ENCODE results near the gene IFT27. TPM values are rescaled to one million over a fixed set of nuclear protein-coding genes. Genes with fewer than 3 reads are reported as not detected.

IFT27 gene
- total RNA-seq, 1 donor from 2014 or later = 32.7 TPM

DNA sequence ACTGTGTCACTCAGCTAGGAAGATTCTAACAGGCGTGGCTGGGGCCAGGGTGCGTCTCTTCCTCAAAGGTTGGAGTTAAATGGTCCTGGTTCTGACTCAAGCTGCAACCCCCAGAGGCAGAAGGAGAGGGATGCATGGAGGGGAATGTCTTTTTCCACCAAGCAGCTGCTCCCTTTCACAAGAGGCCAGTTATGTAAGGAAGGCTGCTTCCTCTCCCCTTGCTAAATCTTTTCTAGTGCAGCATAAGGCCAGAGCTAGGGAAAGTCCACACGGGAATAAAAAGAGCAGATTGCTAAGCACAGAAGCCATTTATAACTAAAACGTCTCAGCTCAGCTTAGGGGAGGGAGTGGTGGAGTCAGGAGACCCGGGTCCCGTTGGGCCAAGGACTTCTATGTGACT lies 30.9 kb upstream of the IFT27 start:
- Mint-ChIP-seq H3K4me3 (no peak overlapping the region), H3K4me1 (no peaks in the 10 kb centered on the region), H3K27ac (no peak overlapping the region), H3K27me3 (peaks cover 16% of the 10 kb centered on the region), H3K36me3 (ENCODE audit: low read depth) (no peaks in the 10 kb centered on the region), H3K9me3 (no peaks in the 10 kb centered on the region)
- TF ChIP-seq, protein P1, sequence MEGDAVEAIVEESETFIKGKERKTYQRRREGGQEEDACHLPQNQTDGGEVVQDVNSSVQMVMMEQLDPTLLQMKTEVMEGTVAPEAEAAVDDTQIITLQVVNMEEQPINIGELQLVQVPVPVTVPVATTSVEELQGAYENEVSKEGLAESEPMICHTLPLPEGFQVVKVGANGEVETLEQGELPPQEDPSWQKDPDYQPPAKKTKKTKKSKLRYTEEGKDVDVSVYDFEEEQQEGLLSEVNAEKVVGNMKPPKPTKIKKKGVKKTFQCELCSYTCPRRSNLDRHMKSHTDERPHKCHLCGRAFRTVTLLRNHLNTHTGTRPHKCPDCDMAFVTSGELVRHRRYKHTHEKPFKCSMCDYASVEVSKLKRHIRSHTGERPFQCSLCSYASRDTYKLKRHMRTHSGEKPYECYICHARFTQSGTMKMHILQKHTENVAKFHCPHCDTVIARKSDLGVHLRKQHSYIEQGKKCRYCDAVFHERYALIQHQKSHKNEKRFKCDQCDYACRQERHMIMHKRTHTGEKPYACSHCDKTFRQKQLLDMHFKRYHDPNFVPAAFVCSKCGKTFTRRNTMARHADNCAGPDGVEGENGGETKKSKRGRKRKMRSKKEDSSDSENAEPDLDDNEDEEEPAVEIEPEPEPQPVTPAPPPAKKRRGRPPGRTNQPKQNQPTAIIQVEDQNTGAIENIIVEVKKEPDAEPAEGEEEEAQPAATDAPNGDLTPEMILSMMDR (IDR thresholded peaks at IDR 0.05) = no peak
- intact Hi-C loops (cut with micrococcal nuclease) = no loop called here
- DNase-seq (no peak), ATAC-seq (ENCODE audit: low read depth) (no peak)
- CTCF ChIA-PET = interaction anchor here (1.1 kb wide), 1 partner anchor 49 kb away, joined by 3 read pairs; no protein-coding TSS in a partner anchor
- POLR2A ChIA-PET = no interaction called here

DNA sequence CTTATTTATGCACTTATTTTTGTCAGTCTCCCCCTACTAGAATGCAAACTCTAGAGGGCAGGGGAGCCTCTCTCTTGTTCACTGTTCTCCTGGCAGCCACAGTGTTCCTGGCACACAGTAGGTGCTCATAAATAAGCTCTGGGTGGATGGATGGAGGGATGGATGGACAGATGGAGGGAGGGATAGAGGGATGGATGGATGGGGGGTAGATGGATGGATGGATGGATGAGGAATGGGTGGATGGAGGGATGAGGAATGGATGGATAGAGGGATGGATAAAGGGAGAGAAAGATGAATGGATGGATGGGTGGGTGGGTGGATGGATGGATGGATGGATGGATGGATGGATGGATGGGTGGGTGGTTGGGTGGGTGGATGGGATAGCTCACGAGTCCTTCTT lies 27.4 kb upstream of the IFT27 start:
- DNase-seq (no peak), ATAC-seq (ENCODE audit: low read depth) (no peak)
- peaks cover 10% of the 10 kb centered on the region for H3K27me3 Mint-ChIP-seq
- H3K27ac Mint-ChIP-seq = no peak overlapping the region
- H3K9me3 Mint-ChIP-seq = no peaks in the 10 kb centered on the region
- intact Hi-C loops (cut with micrococcal nuclease) = no loop called here
- POLR2A ChIA-PET = no interaction called here
- CTCF ChIA-PET = no interaction called here
- TF ChIP-seq, protein P1 (IDR thresholded peaks at IDR 0.05) = no peak
- no peak overlapping the region for H3K4me3 Mint-ChIP-seq
- no peaks in the 10 kb centered on the region for H3K36me3 Mint-ChIP-seq (ENCODE audit: low read depth)
- no peaks in the 10 kb centered on the region for H3K4me1 Mint-ChIP-seq

DNA sequence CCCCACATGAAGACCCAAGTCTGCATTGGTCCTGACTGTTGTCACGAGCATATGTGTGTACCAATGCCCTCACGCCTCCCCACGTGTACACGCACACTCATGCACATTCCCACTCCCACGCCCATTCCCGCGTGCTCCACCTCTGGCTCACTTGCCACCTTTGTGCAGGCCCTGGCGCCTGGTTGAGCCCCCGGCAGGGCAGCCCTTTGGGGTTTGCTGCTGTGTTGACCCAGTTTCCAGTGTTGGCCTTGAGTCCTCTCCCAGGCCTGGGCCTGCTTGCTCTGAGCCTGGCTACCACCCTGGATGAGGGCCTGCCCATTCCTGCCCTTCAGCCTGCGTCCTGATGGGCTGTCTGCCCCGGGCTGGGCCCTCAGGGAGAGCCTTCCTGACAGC lies 22.8 kb upstream of the IFT27 start:
- CTCF ChIA-PET = no interaction called here
- Mint-ChIP-seq H3K36me3 (ENCODE audit: low read depth) (no peaks in the 10 kb centered on the region), H3K9me3 (no peaks in the 10 kb centered on the region), H3K27ac (no peak overlapping the region), H3K4me1 (peaks cover 10% of the 10 kb centered on the region), H3K27me3 (peaks cover 11% of the 10 kb centered on the region), H3K4me3 (no peak overlapping the region)
- intact Hi-C loops (cut with micrococcal nuclease) = no loop called here
- POLR2A ChIA-PET = no interaction called here
- DNase-seq (no peak), ATAC-seq (ENCODE audit: low read depth) (no peak)
- TF ChIP-seq, protein P1 (IDR thresholded peaks at IDR 0.05) = no peak

DNA sequence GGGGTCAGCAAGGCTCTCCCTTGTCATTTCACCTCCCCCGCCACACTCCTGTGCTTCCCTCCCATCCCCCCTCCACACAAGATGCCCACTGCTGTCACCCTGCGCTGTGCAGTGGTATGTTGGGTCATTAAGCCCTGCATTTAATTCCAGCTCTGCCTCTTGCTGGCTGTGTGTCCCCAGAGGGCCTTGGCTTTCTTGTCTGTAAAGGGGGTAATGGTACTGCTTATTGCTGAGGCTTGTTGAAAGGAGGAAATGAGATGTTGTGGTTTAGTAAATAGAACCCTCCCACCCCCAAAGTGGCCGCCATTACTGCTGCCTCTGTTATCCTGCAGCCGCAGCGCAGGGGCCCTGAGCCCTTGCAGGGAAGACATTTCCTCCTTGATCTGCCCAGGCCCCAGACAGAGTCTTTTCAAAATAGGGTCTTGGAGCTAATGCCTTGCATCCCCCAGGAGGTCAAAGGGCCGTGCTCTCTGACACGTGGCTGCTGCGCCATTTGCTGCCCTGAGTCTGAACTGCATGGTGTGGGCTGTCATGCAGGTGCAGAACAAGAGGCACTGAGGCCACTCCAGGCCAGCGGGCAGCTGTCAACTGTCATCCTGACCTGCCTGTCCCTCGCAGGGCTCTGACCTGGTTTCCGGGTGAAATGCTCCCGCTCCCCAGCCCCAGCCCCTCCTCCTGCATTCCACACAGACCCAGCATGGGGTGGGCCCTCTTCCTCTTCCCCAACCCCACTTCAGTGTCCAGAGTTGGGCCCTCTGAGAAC lies 22.2 kb upstream of the IFT27 start:
- Mint-ChIP-seq H3K27me3 (peaks cover 9% of the 10 kb centered on the region), H3K36me3 (ENCODE audit: low read depth) (no peaks in the 10 kb centered on the region), H3K4me1 (peaks cover 10% of the 10 kb centered on the region), H3K4me3 (no peak overlapping the region), H3K9me3 (no peaks in the 10 kb centered on the region), H3K27ac (no peak overlapping the region)
- peak; percentile 93 for ATAC-seq (ENCODE audit: low read depth)
- no peak for DNase-seq
- ChIA-PET POLR2A (no interaction called here), CTCF (no interaction called here)
- TF ChIP-seq, protein P1 (IDR thresholded peaks at IDR 0.05) = no peak
- intact Hi-C loops (cut with micrococcal nuclease) = no loop called here

DNA sequence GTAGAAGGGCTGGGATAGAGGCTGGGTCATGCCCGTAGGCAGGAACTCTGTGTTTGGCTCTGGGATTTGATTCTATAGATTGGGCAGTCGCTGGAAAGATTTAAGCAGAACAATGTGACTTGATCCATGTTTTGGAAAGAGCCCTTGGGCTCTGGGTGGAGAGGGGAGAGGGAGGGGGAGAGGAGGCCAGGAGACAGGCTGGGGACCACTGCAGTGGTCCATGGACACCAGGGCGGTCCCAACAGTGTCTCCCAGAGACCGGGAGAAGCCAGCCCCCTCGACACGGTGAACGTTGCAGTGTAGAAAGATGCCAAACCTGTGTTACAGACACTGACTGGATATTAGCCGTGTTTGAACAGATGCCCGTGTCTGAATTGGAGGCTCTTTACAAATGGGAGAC lies 21.5 kb upstream of the IFT27 start:
- ChIA-PET POLR2A (no interaction called here), CTCF (no interaction called here)
- no peaks in the 10 kb centered on the region for H3K9me3 Mint-ChIP-seq
- H3K27ac Mint-ChIP-seq = no peak overlapping the region
- TF ChIP-seq, protein P1 (IDR thresholded peaks at IDR 0.05) = no peak
- H3K27me3 Mint-ChIP-seq = peaks cover 8% of the 10 kb centered on the region
- H3K4me1 Mint-ChIP-seq = peaks cover 10% of the 10 kb centered on the region
- intact Hi-C loops (cut with micrococcal nuclease) = no loop called here
- H3K4me3 Mint-ChIP-seq = no peak overlapping the region
- DNase-seq (no peak), ATAC-seq (ENCODE audit: low read depth) (no peak)
- H3K36me3 Mint-ChIP-seq (ENCODE audit: low read depth) = no peaks in the 10 kb centered on the region

All from activated B cell treated with CpG ODN at 0.5 μM for 24 hours (primary cell).